ENCODE data around the gene SNX8.

Gene SNX8

DNA sequence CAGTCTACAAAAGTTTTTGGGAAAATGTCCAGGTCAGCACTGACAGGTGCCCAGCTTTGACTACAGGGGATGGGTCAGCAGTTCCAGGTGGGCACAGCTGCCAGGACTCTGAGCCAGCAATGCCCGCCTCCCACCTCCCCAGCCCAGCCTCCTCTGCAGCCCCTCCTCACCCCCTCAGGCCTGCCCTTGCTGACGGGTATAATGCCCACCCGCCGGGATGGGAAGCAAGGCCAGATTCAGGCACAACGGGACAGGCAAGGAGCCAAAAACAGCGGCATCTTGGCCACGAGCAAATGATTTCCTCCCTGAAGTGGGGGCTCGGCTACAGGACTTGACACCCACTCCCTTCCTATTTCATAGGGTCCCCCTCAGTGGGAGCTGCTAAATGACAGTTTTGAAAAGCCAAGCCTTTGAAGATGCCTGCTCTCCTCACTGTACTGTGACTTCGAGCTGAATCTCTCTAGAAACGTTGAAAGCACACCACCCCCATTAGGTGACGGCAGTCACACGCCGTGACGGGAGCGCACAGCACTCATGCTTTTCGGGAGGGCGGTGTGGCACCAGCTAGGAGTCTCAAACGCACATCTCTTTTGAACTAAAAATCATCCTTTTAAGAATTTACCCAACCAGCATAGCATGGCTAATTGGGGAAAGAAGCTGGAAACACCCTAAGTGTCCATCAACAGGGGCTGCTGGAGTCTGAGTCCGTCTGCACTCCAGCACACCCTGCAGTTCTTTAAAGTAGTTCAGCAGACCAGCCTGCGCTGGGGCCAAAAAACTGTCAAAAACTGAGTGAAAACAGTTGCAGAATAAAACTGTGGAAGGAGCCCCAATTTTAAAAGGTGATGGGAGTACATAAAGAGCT lies 111.1 kb downstream of the SNX8 start:
- ChIA-PET POLR2A (no interaction called here), CTCF (interaction anchor here (1.0 to 2.4 kb wide), 9 partner anchors 8 to 291 kb away, joined by 3 to 9 read pairs (median 4); no protein-coding TSS in a partner anchor)
- no peak for TF ChIP-seq CTCF (IDR thresholded peaks at IDR 0.05; ENCODE audit: insufficient read depth, low read length, missing control alignments)
- DNase-seq (ENCODE audit: low read depth, low spot score), result no peak
- no peak overlapping the region for H3K4me3 ChIP-seq (ENCODE audit: low read depth, low read length)

DNA sequence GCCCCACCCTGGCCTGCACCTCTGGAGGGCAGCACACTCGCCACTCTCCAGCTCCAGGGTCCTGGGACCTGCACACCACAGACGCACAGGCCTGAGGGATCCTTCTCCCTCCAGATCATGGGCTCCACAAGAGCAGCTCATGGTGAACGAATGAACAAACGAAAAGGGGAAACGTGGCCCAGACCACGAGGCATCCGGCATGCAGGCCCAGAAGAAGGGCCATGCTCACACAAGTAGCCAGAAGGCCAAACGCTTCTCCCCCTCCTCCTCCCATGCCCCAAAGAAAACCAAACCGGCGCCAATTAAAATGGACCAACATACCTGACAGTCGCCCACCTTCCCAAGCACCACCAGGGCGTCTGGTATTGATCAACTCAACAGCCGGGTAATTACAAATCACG lies 111.9 kb downstream of the SNX8 start:
- H3K4me3 ChIP-seq (ENCODE audit: low read depth, low read length), result no peak overlapping the region
- no peak for TF ChIP-seq CTCF (IDR thresholded peaks at IDR 0.05; ENCODE audit: insufficient read depth, low read length, missing control alignments)
- ChIA-PET CTCF (interaction anchor here (1.1 to 2.4 kb wide), 3 partner anchors 45 to 280 kb away, joined by 3 to 9 read pairs (median 4); no protein-coding TSS in a partner anchor), POLR2A (no interaction called here)
- no peak for DNase-seq (ENCODE audit: low read depth, low spot score)
